ENCODE measurements around the gene HMCN1.

- TF ChIP-seq SIN3A (IDR thresholded peaks at IDR 0.05; ENCODE audit: borderline replicate concordance, insufficient read depth, low read length) (no peak), POLR2AphosphoS5 (IDR thresholded peaks at IDR 0.05; ENCODE audit: low read depth, low read length) (no peak)
Observed at GRCh38 chr1:185745165-185745564, 11.0 kb downstream of the HMCN1 start.
